Left lung (tissue), 10 donors: ENCODE measurements around the gene GPC5. TPM values are rescaled to one million over a fixed set of nuclear protein-coding genes. Genes with fewer than 3 reads are reported as not detected.
A peak's percentile ranks its signal among the peaks of the same experiment; 100 is the strongest.

ENCODE experiments used
- ATAC-seq: fragments of 200-7000 bp; cut with Tn5 transposase; one replicate; pipeline ENCODE4 v1.9.1; 2020; ENCODE audit warnings: moderate library complexity
- DNase-seq, 4 donors: peaks; one replicate each; pipeline ENCODE4 v3.0.0-alpha.2; 2013 to 2020
- H3K27ac ChIP-seq, 2 donors: fragments of 200-600 bp; sonication (generic) in 1 of 2; one replicate each; pipeline versions ENCODE4 v1.5.0 to v1.8.0; 2020 to 2021
- H3K27me3 ChIP-seq, 2 donors: fragments of 200-600 bp; sonication (generic) in 1 of 2; one replicate each; pipeline versions ENCODE4 v1.5.0 to v1.8.0; 2020 to 2021
- H3K36me3 ChIP-seq, 2 donors: fragments of 200-600 bp; sonication (generic) in 1 of 2; one replicate each; pipeline versions ENCODE4 v1.5.0 to v1.8.0; 2020 to 2021
- H3K4me1 ChIP-seq, 2 donors: fragments of 200-600 bp; one replicate each; pipeline ENCODE4 v1.8.0; 2021
- H3K4me3 ChIP-seq, 2 donors: fragments of 200-600 bp; sonication (generic) in 1 of 2; one replicate each; pipeline versions ENCODE4 v1.5.0 to v1.8.0; 2020 to 2021; ENCODE audit warnings: mild to moderate bottlenecking in 1 of 2
- H3K9me3 ChIP-seq, 2 donors: fragments of 200-600 bp; sonication (generic) in 1 of 2; one replicate each; pipeline versions ENCODE4 v1.5.0 to v1.8.0; 2020 to 2021
- intact Hi-C, 2 donors: fragments of 100-400 bp; cut with DNase I; formaldehyde crosslinking; loops; one replicate each; pipeline versions ENCODE4 v1.11.2 to v1.14.2; 2022
- polyA plus RNA-seq, 6 donors: library from polyadenylated mRNA; unstranded; fragments of 120-200 nt; gene quantifications; one replicate each; pipeline ENCODE4 v1.2.1, GENCODE V29; 2013; ENCODE audit not compliant: insufficient read length in 6 of 6
- total RNA-seq, 2 donors: library from RNA; stranded (reverse); fragmentation: NEBNext Ultra II Directional; extraction: Animal tissue kit (Norgen Biotek cat#: 25700); gene quantifications; one replicate each; pipeline ENCODE4 v1.2.1, GENCODE V29; 2021
- TF ChIP-seq, protein P1 (sequence below), 2 donors: fragments of 200-600 bp; sonication (generic) in 1 of 2; IDR thresholded peaks; one replicate each; pipeline versions ENCODE4 v1.5.0 to v1.8.0; 2021; ENCODE audit warnings: antibody characterized with exemption in 2 of 2
- donor health status: DM: no; HTN: yes; CAD: no.
- donor health status: DM: no; HTN: no; CAD: no.

Gene GPC5
- total and polyA plus RNA-seq, 8 donors: 9.2 to 19.5 (median 11.5) TPM

DNA sequence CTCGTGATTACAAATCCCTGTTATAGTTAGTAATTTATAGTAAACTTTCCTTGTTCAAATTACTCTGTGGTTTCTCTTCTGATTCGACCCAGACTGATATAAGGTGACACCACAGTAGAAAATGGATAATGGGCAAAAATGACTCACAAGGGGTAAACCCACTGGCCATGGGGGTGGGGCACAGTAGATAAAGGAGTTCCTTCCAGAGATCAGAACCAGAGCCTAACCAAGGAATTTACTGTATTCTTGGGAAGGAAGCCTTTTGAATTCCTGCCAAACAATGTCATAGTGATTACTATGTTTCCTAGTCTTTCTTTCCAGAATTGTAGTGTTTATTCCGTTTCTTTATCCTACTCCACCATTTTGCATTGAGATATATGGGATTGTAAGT is 29.0 kb upstream of the GPC5 start:
- Histone ChIP-seq H3K4me3 (no peak overlapping the region), H3K4me1 (no peaks in the 10 kb centered on the region), H3K9me3 (no peaks in the 10 kb centered on the region), H3K27ac (no peak overlapping the region), H3K27me3 (no peaks in the 10 kb centered on the region), H3K36me3 (no peaks in the 10 kb centered on the region)
- ATAC-seq: no peak
- DNase-seq: no peak
- intact Hi-C loops: no loop called here
- TF ChIP-seq, protein P1, sequence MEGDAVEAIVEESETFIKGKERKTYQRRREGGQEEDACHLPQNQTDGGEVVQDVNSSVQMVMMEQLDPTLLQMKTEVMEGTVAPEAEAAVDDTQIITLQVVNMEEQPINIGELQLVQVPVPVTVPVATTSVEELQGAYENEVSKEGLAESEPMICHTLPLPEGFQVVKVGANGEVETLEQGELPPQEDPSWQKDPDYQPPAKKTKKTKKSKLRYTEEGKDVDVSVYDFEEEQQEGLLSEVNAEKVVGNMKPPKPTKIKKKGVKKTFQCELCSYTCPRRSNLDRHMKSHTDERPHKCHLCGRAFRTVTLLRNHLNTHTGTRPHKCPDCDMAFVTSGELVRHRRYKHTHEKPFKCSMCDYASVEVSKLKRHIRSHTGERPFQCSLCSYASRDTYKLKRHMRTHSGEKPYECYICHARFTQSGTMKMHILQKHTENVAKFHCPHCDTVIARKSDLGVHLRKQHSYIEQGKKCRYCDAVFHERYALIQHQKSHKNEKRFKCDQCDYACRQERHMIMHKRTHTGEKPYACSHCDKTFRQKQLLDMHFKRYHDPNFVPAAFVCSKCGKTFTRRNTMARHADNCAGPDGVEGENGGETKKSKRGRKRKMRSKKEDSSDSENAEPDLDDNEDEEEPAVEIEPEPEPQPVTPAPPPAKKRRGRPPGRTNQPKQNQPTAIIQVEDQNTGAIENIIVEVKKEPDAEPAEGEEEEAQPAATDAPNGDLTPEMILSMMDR (IDR thresholded peaks at IDR 0.05): no peak

DNA sequence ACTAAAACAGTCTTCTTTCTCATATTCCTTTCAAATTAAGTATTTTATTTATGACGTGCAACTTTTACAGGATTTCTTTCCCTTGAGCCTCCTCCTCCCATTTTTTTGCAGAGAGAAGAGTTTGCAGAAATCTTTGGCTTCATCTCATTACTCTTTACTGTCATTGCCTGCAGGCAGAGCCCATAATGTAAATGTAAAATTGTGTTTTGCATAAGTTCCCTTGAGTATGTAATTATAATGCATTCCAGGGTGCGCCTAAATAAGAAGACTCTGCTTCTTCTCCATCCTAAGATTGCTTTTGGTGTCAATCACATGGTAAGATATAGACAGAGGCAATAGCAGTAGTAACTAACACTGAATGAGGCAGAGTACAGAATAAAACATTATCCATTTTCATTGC is 27.9 kb upstream of the GPC5 start:
- intact Hi-C loops: no loop called here
- Histone ChIP-seq H3K9me3 (no peaks in the 10 kb centered on the region), H3K27ac (no peak overlapping the region), H3K4me3 (no peak overlapping the region), H3K36me3 (no peaks in the 10 kb centered on the region), H3K27me3 (no peaks in the 10 kb centered on the region), H3K4me1 (no peaks in the 10 kb centered on the region)
- TF ChIP-seq, protein P1 (IDR thresholded peaks at IDR 0.05): no peak
- DNase-seq (no peak), ATAC-seq (no peak)

DNA sequence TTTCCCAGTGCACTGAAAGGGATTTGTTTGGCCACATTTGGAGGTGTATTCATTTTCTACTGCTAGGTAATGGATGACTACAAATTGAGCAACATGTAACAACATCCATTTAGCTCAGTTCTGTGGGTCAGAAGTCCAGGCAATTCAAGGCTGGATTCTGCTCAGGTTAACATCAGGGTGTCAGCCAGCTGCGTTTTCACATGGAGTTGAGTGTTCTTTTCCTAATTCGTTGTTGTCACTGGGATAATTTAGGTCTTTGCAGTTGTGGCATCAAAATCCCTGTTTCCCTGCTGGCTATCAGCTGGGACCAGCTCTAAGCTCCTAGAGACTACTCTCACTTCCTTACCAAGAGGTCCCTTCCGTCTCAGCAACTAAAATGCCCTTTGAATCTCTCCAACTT is 25.5 kb upstream of the GPC5 start:
- no peaks in the 10 kb centered on the region for H3K9me3 ChIP-seq
- intact Hi-C loops: no loop called here
- TF ChIP-seq, protein P1 (IDR thresholded peaks at IDR 0.05): no peak
- H3K4me1 ChIP-seq: no peaks in the 10 kb centered on the region
- no peak overlapping the region for H3K27ac ChIP-seq
- no peak for DNase-seq
- no peak for ATAC-seq
- H3K27me3 ChIP-seq: no peaks in the 10 kb centered on the region
- H3K36me3 ChIP-seq: no peaks in the 10 kb centered on the region
- no peak overlapping the region for H3K4me3 ChIP-seq

DNA sequence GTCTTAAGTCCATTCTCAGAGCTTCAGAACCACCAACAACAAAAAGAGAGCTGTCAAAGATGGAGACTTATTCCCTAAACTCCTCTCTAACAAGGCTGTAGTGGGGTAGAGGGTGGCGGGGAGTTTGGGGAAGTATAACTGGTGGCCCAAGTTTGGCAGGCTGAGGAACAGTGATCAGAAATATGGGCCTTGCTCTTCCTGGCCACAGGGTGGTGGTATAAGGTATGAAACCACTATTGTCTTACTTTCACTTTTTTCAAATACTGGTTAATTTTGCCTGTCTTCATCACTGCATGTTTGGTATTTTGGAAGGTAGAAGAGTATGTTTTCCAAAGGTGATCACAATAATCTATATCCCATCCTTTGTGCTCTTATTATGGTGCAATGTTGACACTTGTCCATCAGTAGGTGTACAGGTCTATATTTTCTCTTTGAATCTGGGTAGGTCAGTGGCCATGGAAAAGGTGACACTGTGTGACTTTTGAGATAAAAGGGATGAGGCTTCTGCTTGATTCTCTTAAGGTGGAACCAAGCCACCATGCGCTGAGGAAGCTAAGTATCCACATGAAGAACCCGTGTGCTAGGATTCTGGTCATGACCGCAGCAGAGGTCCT is 23.2 kb upstream of the GPC5 start:
- TF ChIP-seq, protein P1 (IDR thresholded peaks at IDR 0.05): peak; percentile 33 to 36
- no peaks in the 10 kb centered on the region for H3K9me3 ChIP-seq
- no peaks in the 10 kb centered on the region for H3K27me3 ChIP-seq
- intact Hi-C loops: no loop called here
- no peak overlapping the region for H3K4me3 ChIP-seq
- H3K27ac ChIP-seq: no peak overlapping the region
- ATAC-seq (peak; percentile 81), DNase-seq (no peak)
- H3K36me3 ChIP-seq: no peaks in the 10 kb centered on the region
- no peaks in the 10 kb centered on the region for H3K4me1 ChIP-seq

DNA sequence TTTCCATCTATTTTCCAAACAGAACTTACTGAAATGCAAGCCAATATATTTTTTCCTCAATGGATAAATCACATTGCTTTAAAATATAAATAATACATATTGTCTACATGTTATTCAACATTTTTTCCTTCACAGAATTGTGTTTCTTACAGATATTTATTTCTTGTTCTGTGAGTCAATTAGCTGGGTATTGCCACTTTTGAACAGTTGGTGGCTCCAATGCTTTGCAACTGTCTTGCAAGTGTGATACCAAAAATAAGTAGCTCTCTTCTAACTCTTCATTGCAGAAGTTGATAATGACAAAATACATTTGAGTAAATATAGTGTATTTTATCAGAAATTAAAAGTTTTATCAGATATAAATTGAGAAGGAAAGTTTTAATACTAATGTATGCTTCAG is 17.1 kb upstream of the GPC5 start:
- TF ChIP-seq, protein P1 (IDR thresholded peaks at IDR 0.05): peak in 1 of 2 donors; percentile 30
- Histone ChIP-seq H3K4me3 (no peak overlapping the region), H3K27ac (no peak overlapping the region), H3K36me3 (no peaks in the 10 kb centered on the region), H3K9me3 (no peaks in the 10 kb centered on the region), H3K27me3 (no peaks in the 10 kb centered on the region), H3K4me1 (no peaks in the 10 kb centered on the region)
- ATAC-seq (peak; percentile 59), DNase-seq (peak in 1 of 4 donors; percentile 51)
- intact Hi-C loops: no loop called here
